ENCODE measurements around the gene PDCL3.

DNA sequence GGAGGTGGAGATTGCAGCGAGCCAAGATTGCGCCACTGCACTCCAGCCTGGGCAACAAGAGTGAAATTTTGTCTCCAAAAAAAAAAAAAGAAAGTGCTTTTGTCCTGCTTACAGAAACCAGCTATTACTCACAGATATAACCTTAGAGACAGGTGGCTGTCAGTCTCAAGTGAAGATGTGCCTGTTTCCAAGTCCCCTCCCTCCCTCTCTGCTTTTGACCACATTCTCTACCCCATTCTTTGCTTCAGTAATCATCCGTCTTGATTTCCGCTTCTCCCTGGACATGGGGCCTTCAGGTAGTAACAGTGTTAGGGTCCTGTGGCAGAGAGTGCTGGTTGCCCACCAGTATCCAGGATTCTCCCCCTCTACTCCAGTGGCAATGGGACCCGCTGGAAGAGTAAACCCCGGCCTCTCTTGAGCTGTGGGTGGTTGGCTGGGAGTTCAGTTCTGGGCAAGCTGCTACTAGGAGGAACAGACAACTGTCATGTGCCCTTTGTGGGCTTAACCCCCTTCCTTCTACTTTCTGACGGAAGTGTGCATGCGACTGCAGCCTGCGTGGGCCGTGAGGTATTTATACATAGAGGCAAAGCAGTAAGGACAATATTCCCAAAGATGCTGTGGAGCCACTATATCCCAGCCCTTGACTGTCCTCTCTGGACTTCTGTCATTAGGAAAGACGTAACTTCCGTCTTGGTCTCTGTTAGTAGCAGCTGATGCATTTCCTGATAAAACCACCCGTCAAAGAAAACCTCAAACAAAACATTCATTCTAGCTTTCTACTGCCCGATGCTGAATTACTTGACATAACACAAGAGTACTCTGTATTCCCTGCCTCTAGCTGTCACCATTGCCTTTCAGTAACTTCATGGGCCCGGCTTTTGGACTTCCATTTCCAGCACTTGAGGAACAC, 17.8 kb downstream of the PDCL3 start:
- TF ChIP-seq EP300 (IDR thresholded peaks at IDR 0.05; ENCODE audit: borderline replicate concordance in 1 of 2, low read depth in 1 of 2, low read length in 1 of 2), result no peak
- no peak for TF ChIP-seq CTCF (IDR thresholded peaks at IDR 0.05)
- TF ChIP-seq SMC3 (IDR thresholded peaks at IDR 0.05; ENCODE audit: low read depth, low read length), result no peak
- TF ChIP-seq PBX3 (IDR thresholded peaks at IDR 0.05), result no peak
- no peak for TF ChIP-seq IRF3 (IDR thresholded peaks at IDR 0.05; ENCODE audit: low read depth, low read length)
- TF ChIP-seq CHD2 (IDR thresholded peaks at IDR 0.05; ENCODE audit: low read length, partially characterized antibody), result no peak

Measured in SK-N-SH (cell line).